Activated T-cell treated with anti-CD3 and anti-CD28 coated beads, Interleukin-2, amount 50 U/mL, for 72 hours (primary cell): ENCODE results near the gene TRPM8. TPM values are rescaled to one million over a fixed set of nuclear protein-coding genes. Genes with fewer than 3 reads are reported as not detected.
"Not testable (repeated sequence)": the region's sequence is repeated elsewhere in the genome, so short reads cannot be mapped to it uniquely, and the experiment has no call there.

Experiments
- ATAC-seq, 2 donors: fragments of 150-1000 bp; cut with Tn5 transposase; replicated peaks in 1 of 2; 2 replicates each; pipeline ENCODE4 v1.10.0; 2021; ENCODE audit warnings: moderate library complexity in 2 of 2, mild to moderate bottlenecking in 1 of 2
- DNase-seq, 2 donors: peaks; one replicate each; pipeline ENCODE4 v3.0.0; 2021 to 2022; ENCODE audit warnings: mixed read lengths in 1 of 2
- H3K27ac Mint-ChIP-seq: one replicate; pipeline ENCODE4 v1.8.0; 2022; ENCODE audit warnings: mild to moderate bottlenecking, moderate library complexity, mixed read lengths
- H3K27me3 Mint-ChIP-seq: one replicate; pipeline ENCODE4 v1.8.0; 2022; ENCODE audit warnings: low read depth, mixed read lengths
- H3K36me3 Mint-ChIP-seq, 2 donors: one replicate each; pipeline ENCODE4 v1.8.0; 2022; ENCODE audit warnings: mixed read lengths in 2 of 2, mild to moderate bottlenecking in 1 of 2; ENCODE audit not compliant: insufficient read depth in 2 of 2
- H3K4me1 Mint-ChIP-seq: one replicate; pipeline ENCODE4 v1.8.0; 2022; ENCODE audit warnings: low read depth, mixed read lengths
- H3K4me3 Mint-ChIP-seq, 2 donors: one replicate each; pipeline ENCODE4 v1.8.0; 2022; ENCODE audit warnings: mild to moderate bottlenecking in 2 of 2, mixed read lengths in 2 of 2, moderate library complexity in 2 of 2
- H3K9me3 Mint-ChIP-seq, 2 donors: one replicate each; pipeline ENCODE4 v1.8.0; 2022; ENCODE audit warnings: mixed read lengths in 2 of 2
- total RNA-seq, 2 donors: library from RNA; stranded (reverse); gene quantifications; one replicate each; pipeline ENCODE4 v1.2.3, GENCODE V29; 2022

The TRPM8 gene
- total RNA-seq = not detected

GRCh38 chr2:233917116-233917515 lies at the start of gene TRPM8:
TSS of gene TRPM8 (plus strand) at chr2:233917373. CDS start at chr2:233926538, 9,165 bp downstream.
- no peak within 1 kb of the TSS for H3K4me3 Mint-ChIP-seq
- ATAC-seq (no peak), DNase-seq (no peak)
- H3K27ac Mint-ChIP-seq = no peak within 1 kb of the TSS
- peaks cover 10% of the 10 kb centered on the region for H3K4me1 Mint-ChIP-seq
- no peaks in the 10 kb centered on the region for H3K36me3 Mint-ChIP-seq
- H3K27me3 Mint-ChIP-seq = peaks cover 52% of the 10 kb centered on the region
- H3K9me3 Mint-ChIP-seq = no peaks in the 10 kb centered on the region

GRCh38 chr2:233867993-233868532 lies 49.1 kb upstream of the TRPM8 start, which contains the start of gene MSL3B:
TSS of gene MSL3B (minus strand) at chr2:233868386.
- H3K27ac Mint-ChIP-seq = peak within 1 kb of the TSS; percentile 96
- H3K4me1 Mint-ChIP-seq = peaks cover 21% of the 10 kb centered on the region
- peaks cover 8 to 19% of the 10 kb centered on the region in 2 donors for H3K36me3 Mint-ChIP-seq
- peak within 1 kb of the TSS; percentile 90 to 92 for H3K4me3 Mint-ChIP-seq
- H3K27me3 Mint-ChIP-seq = peaks cover 7% of the 10 kb centered on the region
- DNase-seq = peak; percentile 61 to 73
- H3K9me3 Mint-ChIP-seq = peaks cover 6% of the 10 kb centered on the region in 2 donors
- ATAC-seq = peak; percentile 83 to 84

- Mint-ChIP-seq H3K4me1 (peaks cover 16% of the 10 kb centered on the region), H3K4me3 (no peak overlapping the region), H3K27ac (no peak overlapping the region), H3K36me3 (peaks cover 6 to 19% of the 10 kb centered on the region in 2 donors), H3K9me3 (peaks cover 6% of the 10 kb centered on the region in 2 donors), H3K27me3 (peaks cover 7% of the 10 kb centered on the region)
- DNase-seq (no peak), ATAC-seq (no peak)
These were observed 45.7 kb upstream of the TRPM8 start for GRCh38 chr2:233871432-233871831.

DNA sequence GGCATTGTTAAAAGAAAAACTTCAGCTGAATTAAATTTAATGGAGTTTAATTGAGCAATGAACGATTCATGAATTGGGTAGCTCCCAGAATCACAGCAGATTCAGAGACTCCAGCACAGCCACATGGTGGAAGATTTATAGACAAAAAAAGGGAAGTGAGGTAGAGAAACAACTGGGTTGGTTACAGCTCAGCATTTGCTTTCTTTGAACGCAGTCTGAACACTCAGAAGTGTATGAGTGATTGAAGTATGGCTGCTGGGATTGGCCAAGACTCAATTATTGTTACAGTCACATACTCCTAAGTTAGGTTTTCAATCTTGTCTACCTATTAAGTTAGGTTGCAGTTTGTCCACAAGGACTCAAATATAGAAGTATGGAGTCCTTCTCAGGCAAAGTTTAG lies 45.0 kb upstream of the TRPM8 start:
- H3K4me3 Mint-ChIP-seq, ATAC-seq, H3K27me3 Mint-ChIP-seq, DNase-seq, H3K9me3 Mint-ChIP-seq: not testable (repeated sequence)
- Mint-ChIP-seq H3K27ac (peak overlapping the region; percentile 44), H3K36me3 (peaks cover 6 to 15% of the 10 kb centered on the region in 2 donors), H3K4me1 (peaks cover 12% of the 10 kb centered on the region)

DNA sequence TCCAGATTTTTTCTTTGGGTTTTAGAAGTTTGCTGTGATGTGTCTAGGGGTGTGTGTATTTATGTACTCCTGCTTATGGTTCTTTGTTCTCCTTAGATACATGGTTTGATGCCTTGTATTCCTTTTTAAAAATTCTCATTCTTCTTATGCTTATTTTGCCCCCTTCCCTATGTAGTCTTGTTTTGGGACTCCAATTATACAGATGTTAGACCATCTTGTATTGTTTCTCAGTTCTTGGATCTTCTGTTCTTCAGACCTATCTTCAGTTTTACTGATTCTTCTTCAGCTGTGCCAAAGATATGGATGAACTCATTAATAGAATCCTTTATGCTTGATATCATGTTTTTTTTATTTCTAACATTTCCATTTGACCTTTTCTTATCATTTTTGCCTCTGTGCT lies 34.8 kb upstream of the TRPM8 start:
- Mint-ChIP-seq H3K27me3 (peaks cover 21% of the 10 kb centered on the region), H3K27ac (no peak overlapping the region), H3K36me3 (peaks cover 10 to 19% of the 10 kb centered on the region in 2 donors), H3K4me1 (no peaks in the 10 kb centered on the region), H3K4me3 (no peak overlapping the region), H3K9me3 (peaks cover 10 to 17% of the 10 kb centered on the region in 2 donors)
- no peak for ATAC-seq
- DNase-seq = no peak

DNA sequence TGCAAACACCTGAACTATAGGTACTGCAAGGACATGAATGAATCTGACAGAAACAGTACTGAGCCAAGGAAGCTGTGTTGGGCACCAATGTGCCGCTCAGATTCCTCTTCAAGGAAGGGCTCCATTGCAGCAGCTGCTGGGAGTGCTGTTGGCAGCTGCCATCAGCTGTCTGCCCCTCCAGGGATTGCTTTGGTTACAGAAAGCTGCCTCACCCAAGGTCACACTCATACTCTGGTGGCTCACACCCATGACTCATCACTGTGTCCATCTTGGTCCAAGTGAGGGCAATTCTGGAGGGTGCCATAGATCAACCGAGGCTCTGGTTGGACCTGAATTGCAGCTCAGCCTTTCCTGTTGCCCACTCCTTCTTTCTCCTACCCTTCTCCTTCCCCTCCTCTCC lies 24.4 kb upstream of the TRPM8 start:
- ATAC-seq (no peak), DNase-seq (no peak)
- Mint-ChIP-seq H3K27me3 (peaks cover 14% of the 10 kb centered on the region), H3K36me3 (no peaks in the 10 kb centered on the region), H3K4me1 (no peaks in the 10 kb centered on the region), H3K4me3 (no peak overlapping the region), H3K27ac (no peak overlapping the region), H3K9me3 (no peaks in the 10 kb centered on the region)

GRCh38 chr2:233896253-233896652 lies 20.9 kb upstream of the TRPM8 start:
- H3K27ac Mint-ChIP-seq, ATAC-seq, H3K9me3 Mint-ChIP-seq, DNase-seq, H3K27me3 Mint-ChIP-seq, H3K36me3 Mint-ChIP-seq, H3K4me1 Mint-ChIP-seq, H3K4me3 Mint-ChIP-seq: not testable (repeated sequence)

DNA sequence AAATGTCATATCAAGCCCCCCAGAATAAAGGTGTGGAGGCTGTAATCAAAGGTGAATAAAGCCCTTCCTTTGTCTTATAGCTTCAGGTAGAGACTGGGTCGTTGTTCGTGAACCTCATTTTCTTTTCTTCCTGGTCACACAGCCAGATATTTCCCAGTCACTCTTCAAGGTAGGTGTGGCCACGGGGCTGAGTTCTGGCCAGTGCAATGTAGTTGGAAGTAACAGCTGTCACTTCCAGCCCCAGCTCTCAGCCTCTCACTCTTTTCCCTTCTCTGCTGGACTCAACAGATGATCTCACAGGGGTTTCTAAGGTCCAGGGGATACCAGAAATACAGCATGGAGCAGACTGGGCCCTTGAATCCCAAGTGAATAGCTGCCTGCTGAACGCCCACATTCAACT lies 15.8 kb upstream of the TRPM8 start:
- Mint-ChIP-seq H3K9me3 (no peaks in the 10 kb centered on the region), H3K27me3 (peaks cover 5% of the 10 kb centered on the region), H3K27ac (no peak overlapping the region), H3K4me1 (peaks cover 9% of the 10 kb centered on the region), H3K4me3 (no peak overlapping the region), H3K36me3 (peaks cover 0 to 2% of the 10 kb centered on the region in 2 donors)
- no peak for DNase-seq
- no peak for ATAC-seq

- Mint-ChIP-seq H3K4me3 (no peak overlapping the region), H3K27me3 (peaks cover 8% of the 10 kb centered on the region), H3K4me1 (peaks cover 9% of the 10 kb centered on the region), H3K9me3 (no peaks in the 10 kb centered on the region), H3K36me3 (peaks cover 0 to 2% of the 10 kb centered on the region in 2 donors), H3K27ac (no peak overlapping the region)
- DNase-seq (no peak), ATAC-seq (no peak)
These were observed 15.3 kb upstream of the TRPM8 start for GRCh38 chr2:233901884-233902283.

DNA sequence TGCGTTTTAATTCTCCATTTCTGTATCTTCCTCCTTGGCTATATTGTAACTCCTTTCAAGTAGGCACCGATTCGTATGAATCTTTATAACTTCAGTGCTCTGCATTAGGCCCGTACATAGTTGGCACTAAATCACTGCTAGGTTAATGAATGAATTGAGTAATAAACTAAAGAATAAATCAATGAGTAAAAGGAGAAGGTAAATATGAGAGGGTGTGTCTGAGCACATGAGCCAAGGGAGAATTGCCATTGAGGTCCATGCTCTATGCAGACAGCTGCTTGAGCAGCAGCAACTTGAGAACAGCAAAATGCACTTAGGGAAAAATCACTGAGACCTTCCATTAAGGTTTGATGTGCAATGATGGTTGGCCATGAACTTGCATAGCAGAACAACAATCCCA lies 11.2 kb upstream of the TRPM8 start:
- DNase-seq = no peak
- no peak for ATAC-seq
- Mint-ChIP-seq H3K9me3 (peaks cover 0 to 4% of the 10 kb centered on the region in 2 donors), H3K36me3 (peaks cover 0 to 1% of the 10 kb centered on the region in 2 donors), H3K27ac (no peak overlapping the region), H3K27me3 (peaks cover 8% of the 10 kb centered on the region), H3K4me1 (no peaks in the 10 kb centered on the region), H3K4me3 (no peak overlapping the region)

GRCh38 chr2:233907627-233908026 lies 9.5 kb upstream of the TRPM8 start:
- H3K4me1 Mint-ChIP-seq = no peaks in the 10 kb centered on the region
- DNase-seq (no peak), ATAC-seq (no peak)
- peaks cover 0 to 1% of the 10 kb centered on the region in 2 donors for H3K36me3 Mint-ChIP-seq
- H3K9me3 Mint-ChIP-seq = peaks cover 0 to 4% of the 10 kb centered on the region in 2 donors
- H3K27me3 Mint-ChIP-seq = peaks cover 14% of the 10 kb centered on the region
- H3K4me3 Mint-ChIP-seq = no peak overlapping the region
- no peak overlapping the region for H3K27ac Mint-ChIP-seq

- DNase-seq (peak; percentile 8 to 11), ATAC-seq (no peak)
- no peaks in the 10 kb centered on the region for H3K36me3 Mint-ChIP-seq
- no peak overlapping the region for H3K27ac Mint-ChIP-seq
- H3K4me1 Mint-ChIP-seq = no peaks in the 10 kb centered on the region
- peaks cover 42% of the 10 kb centered on the region for H3K27me3 Mint-ChIP-seq
- H3K4me3 Mint-ChIP-seq = no peak overlapping the region
- H3K9me3 Mint-ChIP-seq = no peaks in the 10 kb centered on the region
These were observed 4.3 kb upstream of the TRPM8 start for GRCh38 chr2:233912691-233913423.

DNA sequence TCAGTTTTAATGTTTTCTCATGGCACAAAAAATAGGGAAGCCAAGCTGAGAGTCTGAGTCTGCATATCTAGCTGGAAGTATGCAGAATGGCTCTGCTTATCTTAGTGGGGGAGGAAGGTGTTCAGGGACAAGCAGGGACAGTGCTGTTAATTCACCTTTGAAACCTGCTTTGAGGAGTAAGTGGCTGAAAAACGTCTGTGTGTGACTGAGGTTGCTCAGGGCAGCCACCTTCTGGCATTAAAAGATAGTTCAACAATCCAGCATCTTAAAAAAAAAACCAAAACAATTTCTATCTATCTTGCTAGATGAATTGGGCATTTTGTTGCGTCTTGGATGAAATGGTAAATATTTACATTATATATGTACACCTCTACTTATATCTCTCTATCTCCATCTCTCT lies 2.0 kb upstream of the TRPM8 start:
- Mint-ChIP-seq H3K4me3 (no peak overlapping the region), H3K27me3 (peaks cover 53% of the 10 kb centered on the region), H3K9me3 (no peaks in the 10 kb centered on the region), H3K36me3 (no peaks in the 10 kb centered on the region), H3K4me1 (peaks cover 6% of the 10 kb centered on the region), H3K27ac (no peak overlapping the region)
- DNase-seq = no peak
- ATAC-seq = no peak
